ENCODE measurements around the gene MAML3. TPM values are rescaled to one million over a fixed set of nuclear protein-coding genes. Genes with fewer than 3 reads are reported as not detected.

Gene MAML3
- total and polyA plus RNA-seq, 2 of the 13 experiments (the other 11 are each of a cell fraction or from before 2014, with no cell fraction given), result 0.05 to 0.13 TPM

DNA sequence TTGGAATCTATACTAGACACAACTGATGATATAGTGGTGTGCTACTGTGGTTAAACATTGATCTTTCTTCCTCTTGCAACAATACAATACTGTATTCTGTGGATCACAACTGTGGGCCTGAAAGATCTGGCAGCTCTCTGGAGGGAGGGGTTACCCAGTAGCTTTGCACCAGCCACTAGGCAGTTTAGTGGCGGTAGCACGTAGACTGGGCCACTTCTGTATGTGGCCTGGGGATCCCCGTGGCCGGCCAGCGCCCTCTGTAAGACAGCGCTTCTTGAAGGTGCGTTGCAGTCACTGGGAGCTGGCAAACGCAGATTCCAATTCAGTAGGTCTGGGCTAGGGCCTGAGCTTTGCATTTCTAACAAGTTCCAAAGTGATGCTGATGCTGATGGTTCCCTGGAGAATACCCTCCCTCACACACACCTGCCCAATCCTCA lies 319.7 kb downstream of the MAML3 start (continued):
- TF ChIP-seq, protein P1, sequence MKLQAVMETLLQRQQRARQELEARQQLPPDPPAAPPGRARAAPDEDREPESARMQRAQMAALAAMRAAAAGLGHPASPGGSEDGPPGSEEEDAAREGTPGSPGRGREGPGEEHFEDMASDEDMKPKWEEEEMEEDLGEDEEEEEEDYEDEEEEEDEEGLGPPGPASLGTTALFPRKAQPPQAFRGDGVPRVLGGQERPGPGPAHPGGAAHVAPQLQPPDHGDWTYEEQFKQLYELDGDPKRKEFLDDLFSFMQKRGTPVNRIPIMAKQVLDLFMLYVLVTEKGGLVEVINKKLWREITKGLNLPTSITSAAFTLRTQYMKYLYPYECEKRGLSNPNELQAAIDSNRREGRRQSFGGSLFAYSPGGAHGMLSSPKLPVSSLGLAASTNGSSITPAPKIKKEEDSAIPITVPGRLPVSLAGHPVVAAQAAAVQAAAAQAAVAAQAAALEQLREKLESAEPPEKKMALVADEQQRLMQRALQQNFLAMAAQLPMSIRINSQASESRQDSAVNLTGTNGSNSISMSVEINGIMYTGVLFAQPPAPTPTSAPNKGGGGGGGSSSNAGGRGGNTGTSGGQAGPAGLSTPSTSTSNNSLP (IDR thresholded peaks at IDR 0.05; ENCODE audit: low read depth, low read length), result no peak
- TF ChIP-seq PCBP2 (optimal IDR thresholded peaks at IDR 0.05; ENCODE audit: low read depth, low read length, poor library complexity, severe bottlenecking), result no peak
- TF ChIP-seq, protein P2, sequence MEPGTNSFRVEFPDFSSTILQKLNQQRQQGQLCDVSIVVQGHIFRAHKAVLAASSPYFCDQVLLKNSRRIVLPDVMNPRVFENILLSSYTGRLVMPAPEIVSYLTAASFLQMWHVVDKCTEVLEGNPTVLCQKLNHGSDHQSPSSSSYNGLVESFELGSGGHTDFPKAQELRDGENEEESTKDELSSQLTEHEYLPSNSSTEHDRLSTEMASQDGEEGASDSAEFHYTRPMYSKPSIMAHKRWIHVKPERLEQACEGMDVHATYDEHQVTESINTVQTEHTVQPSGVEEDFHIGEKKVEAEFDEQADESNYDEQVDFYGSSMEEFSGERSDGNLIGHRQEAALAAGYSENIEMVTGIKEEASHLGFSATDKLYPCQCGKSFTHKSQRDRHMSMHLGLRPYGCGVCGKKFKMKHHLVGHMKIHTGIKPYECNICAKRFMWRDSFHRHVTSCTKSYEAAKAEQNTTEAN (CRISPR knock-in tag; conservative IDR thresholded peaks at IDR 0.05), result peak; percentile 94
- peak; percentile 57 for TF ChIP-seq ZFX (CRISPR knock-in tag; IDR thresholded peaks at IDR 0.05; ENCODE audit: low read depth)
- TF ChIP-seq TCF7 (IDR thresholded peaks at IDR 0.05; ENCODE audit: low read depth), result no peak
- peak; percentile 54; the same call in 1 of the 2 replicates for TF ChIP-seq MED1 (CRISPR knock-in tag; IDR thresholded peaks at IDR 0.05)
- TF ChIP-seq, protein P3, sequence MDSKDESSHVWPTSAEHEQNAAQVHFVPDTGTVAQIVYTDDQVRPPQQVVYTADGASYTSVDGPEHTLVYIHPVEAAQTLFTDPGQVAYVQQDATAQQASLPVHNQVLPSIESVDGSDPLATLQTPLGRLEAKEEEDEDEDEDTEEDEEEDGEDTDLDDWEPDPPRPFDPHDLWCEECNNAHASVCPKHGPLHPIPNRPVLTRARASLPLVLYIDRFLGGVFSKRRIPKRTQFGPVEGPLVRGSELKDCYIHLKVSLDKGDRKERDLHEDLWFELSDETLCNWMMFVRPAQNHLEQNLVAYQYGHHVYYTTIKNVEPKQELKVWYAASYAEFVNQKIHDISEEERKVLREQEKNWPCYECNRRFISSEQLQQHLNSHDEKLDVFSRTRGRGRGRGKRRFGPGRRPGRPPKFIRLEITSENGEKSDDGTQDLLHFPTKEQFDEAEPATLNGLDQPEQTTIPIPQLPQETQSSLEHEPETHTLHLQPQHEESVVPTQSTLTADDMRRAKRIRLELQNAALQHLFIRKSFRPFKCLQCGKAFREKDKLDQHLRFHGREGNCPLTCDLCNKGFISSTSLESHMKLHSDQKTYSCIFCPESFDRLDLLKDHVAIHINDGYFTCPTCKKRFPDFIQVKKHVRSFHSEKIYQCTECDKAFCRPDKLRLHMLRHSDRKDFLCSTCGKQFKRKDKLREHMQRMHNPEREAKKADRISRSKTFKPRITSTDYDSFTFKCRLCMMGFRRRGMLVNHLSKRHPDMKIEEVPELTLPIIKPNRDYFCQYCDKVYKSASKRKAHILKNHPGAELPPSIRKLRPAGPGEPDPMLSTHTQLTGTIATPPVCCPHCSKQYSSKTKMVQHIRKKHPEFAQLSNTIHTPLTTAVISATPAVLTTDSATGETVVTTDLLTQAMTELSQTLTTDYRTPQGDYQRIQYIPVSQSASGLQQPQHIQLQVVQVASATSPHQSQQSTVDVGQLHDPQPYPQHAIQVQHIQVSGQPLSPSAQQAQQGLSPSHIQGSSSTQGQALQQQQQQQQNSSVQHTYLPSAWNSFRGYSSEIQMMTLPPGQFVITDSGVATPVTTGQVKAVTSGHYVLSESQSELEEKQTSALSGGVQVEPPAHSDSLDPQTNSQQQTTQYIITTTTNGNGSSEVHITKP (CRISPR knock-in tag; IDR thresholded peaks at IDR 0.05; ENCODE audit: low read depth), result 0 out of 2 replicates have a peak, but pooled peaks have one; percentile 12
- peak; percentile 94 for TF ChIP-seq ZMYM2 (CRISPR knock-in tag; IDR thresholded peaks at IDR 0.05)
- 0 out of 2 replicates have a peak, but pooled peaks have one; percentile 26 for TF ChIP-seq NCOR1 (IDR thresholded peaks at IDR 0.05; ENCODE audit: borderline replicate concordance, low read length)
- peak; percentile 44; the same call in 1 of the 2 replicates for TF ChIP-seq EHMT2 (IDR thresholded peaks at IDR 0.05; ENCODE audit: borderline replicate concordance, low read depth, low read length)
- TF ChIP-seq MTA1 (CRISPR knock-in tag; IDR thresholded peaks at IDR 0.05; ENCODE audit: borderline replicate concordance), result 0 out of 2 replicates have a peak, but pooled peaks have one; percentile 53
- TF ChIP-seq SAP130 (CRISPR knock-in tag; IDR thresholded peaks at IDR 0.05; ENCODE audit: low read depth), result peak; percentile 58
- no peak for TF ChIP-seq PITX1 (CRISPR knock-in tag; IDR thresholded peaks at IDR 0.05)
- peak; percentile 82 for TF ChIP-seq POGZ (CRISPR knock-in tag; IDR thresholded peaks at IDR 0.05)
- 0 out of 2 replicates have a peak, but pooled peaks have one; percentile 65 for TF ChIP-seq RCOR2 (CRISPR knock-in tag; IDR thresholded peaks at IDR 0.05)
- TF ChIP-seq FOXP1 (IDR thresholded peaks at IDR 0.05), result no peak
- peak; percentile 42; the same call in 1 of the 2 replicates for TF ChIP-seq FOXP1 (CRISPR knock-in tag; IDR thresholded peaks at IDR 0.05)
- TF ChIP-seq CHD4 (IDR thresholded peaks at IDR 0.05; ENCODE audit: borderline replicate concordance, low read length), result 0 out of 2 replicates have a peak, but pooled peaks have one; percentile 35
- peak; percentile 31; the same call in 1 of the 2 replicates for TF ChIP-seq CREM (IDR thresholded peaks at IDR 0.05)
- no peak for TF ChIP-seq CREM (CRISPR knock-in tag; IDR thresholded peaks at IDR 0.05)

All from HepG2 (cell line).